HG02870 (cell line): ENCODE data around the gene ALDH1L1.

Experiments
- ATAC-seq: cut with Tn5 transposase; IDR thresholded peaks from one replicate; pipeline ENCODE4 v1.9.1; 2021; ENCODE audit warnings: mild to moderate bottlenecking, moderate library complexity; ENCODE audit not compliant: unreplicated experiment

The ALDH1L1 gene

GRCh38 chr3:126058666-126059065 is 121.7 kb downstream of the ALDH1L1 start:
- ATAC-seq: no peak

GRCh38 chr3:126057936-126058335 is 122.5 kb downstream of the ALDH1L1 start:
- no peak for ATAC-seq

GRCh38 chr3:126057501-126057819 is 122.9 kb downstream of the ALDH1L1 start:
- ATAC-seq: no peak

GRCh38 chr3:126056681-126057500 is 123.5 kb downstream of the ALDH1L1 start:
- no peak for ATAC-seq

- no peak for ATAC-seq
Observed at GRCh38 chr3:126056088-126056487, 124.3 kb downstream of the ALDH1L1 start.

- ATAC-seq: no peak
Observed at GRCh38 chr3:126054870-126055269, 125.5 kb downstream of the ALDH1L1 start.

- ATAC-seq: no peak
Observed at GRCh38 chr3:126053949-126054569, 126.3 kb downstream of the ALDH1L1 start.
